ENCODE results near the gene MRPS6. TPM values are rescaled to one million over a fixed set of nuclear protein-coding genes. Genes with fewer than 3 reads are reported as not detected.
A peak's percentile ranks its signal among the peaks of the same experiment; 100 is the strongest.

The MRPS6 gene
- 100 to 1,000 TPM; 154 to 193 TPM for total RNA-seq

DNA sequence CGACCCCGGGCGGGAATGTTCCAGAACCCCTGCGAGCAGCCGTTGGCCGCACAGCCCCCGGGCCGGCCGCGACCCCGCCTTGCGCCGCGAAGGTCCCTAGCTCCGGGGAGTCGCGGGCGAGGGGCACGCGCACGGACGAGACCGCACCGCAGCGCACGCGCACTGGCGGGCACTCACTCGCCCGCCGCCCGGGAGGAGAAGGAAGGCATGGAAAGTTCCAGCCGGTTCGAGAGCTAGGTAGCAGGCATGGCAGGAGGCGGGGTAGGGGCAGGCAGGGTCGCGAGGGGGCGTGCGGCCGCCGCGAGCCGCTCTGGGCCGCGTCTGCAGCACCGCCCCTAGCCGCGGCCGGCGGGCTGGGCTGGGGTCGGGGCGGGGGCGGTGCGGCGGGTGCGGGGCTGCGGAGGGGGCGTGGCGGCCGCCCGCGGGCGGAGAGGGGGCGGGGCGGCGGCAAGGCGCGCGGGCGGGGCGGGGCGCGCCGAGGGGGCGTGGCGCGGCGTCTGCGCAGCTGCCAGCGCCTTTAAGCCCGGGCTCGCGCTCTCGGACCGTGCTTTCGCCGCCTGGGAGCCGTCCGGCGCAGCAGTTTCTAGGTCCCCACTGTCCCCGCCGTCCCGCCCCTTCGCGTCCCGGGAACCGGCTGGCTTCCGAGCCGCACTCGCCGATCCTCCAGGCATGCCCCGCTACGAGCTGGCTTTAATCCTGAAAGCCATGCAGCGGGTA is at the start of gene MRPS6, which contains the start of gene SLC5A3:
MRPS6 (plus strand) TSS at position 547 of the 717 bp plus-strand sequence; CDS start at position 670, 123 bp downstream.
SLC5A3 (plus strand) TSS at position 547 of the 717 bp plus-strand sequence. CDS start 21,621 bp downstream, outside the sequence.
- peak; percentile 77 to 81 for ATAC-seq (replicated peaks in 1 of 2)
- Mint-ChIP-seq H3K9me3 (no peaks in the 10 kb centered on the region), H3K27me3 (ENCODE audit: low read depth) (no peaks in the 10 kb centered on the region), H3K4me3 (peak within 1 kb of the TSS; percentile 93 to 99), H3K36me3 (ENCODE audit: insufficient read depth in 2 of 2) (peaks cover 10 to 26% of the 10 kb centered on the region in 2 donors), H3K27ac (peak within 1 kb of the TSS; percentile 99), H3K4me1 (ENCODE audit: low read depth) (peaks cover 44% of the 10 kb centered on the region)
- peak; percentile 77 to 79 for DNase-seq

DNA sequence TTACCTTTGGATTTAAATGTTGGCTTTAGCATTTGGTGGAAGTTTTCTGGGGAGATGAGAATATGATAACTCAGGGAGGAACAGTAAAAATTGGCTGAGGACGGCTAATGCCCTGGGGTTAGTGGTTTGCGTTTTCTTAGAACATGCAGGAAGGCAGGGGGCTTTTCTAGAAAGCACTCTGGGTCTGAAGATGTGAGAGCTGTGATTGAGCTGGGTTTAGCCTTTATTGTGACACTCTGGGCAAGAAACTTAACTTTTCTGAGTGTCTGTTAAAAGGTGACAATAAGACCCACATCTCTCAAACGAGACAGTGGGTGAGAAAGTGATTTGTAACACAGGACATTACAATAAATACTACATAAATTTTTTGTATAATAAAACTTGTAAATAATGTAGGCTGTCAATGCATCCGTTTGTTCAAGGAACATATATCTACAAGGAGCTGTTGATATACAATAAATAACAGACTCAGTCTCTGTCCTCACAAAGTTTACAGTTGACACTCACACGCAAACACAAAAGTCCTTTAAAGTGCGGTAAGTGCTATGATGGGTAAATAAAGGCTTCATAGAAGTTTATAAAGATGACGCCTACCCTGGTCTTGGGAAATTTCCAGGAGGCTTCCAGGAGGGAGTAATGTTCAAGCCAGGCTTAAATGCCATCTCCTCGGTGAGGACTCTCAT is 49.5 kb upstream of the MRPS6 start:
- no peak overlapping the region for H3K27ac Mint-ChIP-seq

DNA sequence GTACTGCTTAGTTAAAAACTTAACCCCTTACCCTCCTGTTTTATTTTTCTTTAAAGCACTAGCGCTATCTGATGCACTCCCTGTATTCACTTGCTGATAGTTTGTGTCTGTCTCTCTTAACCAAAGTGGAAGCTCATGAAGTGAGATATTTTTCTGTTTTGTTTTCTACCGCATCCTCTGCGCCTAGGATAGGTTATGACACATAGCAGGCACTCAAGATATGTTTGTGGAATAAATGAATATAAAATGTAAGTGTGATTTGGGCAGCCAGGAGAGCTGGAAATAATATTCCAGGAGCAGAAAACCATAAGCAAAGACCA is 49.0 kb upstream of the MRPS6 start:
- no peak for ATAC-seq (replicated peaks in 1 of 2)
- H3K27me3 Mint-ChIP-seq (ENCODE audit: low read depth), result no peaks in the 10 kb centered on the region
- H3K36me3 Mint-ChIP-seq (ENCODE audit: insufficient read depth in 2 of 2), result no peaks in the 10 kb centered on the region
- H3K27ac Mint-ChIP-seq, result no peak overlapping the region
- no peak overlapping the region for H3K4me3 Mint-ChIP-seq
- H3K9me3 Mint-ChIP-seq, result peaks cover 2% of the 10 kb centered on the region in 2 donors
- no peak for DNase-seq
- H3K4me1 Mint-ChIP-seq (ENCODE audit: low read depth), result peaks cover 20% of the 10 kb centered on the region

More for the DNA sequence above, 49.5 kb upstream of the MRPS6 start:
- DNase-seq, result no peak
- Mint-ChIP-seq H3K4me1 (ENCODE audit: low read depth) (peaks cover 19% of the 10 kb centered on the region), H3K9me3 (peaks cover 2% of the 10 kb centered on the region in 2 donors), H3K4me3 (no peak overlapping the region), H3K36me3 (ENCODE audit: insufficient read depth in 2 of 2) (no peaks in the 10 kb centered on the region), H3K27me3 (ENCODE audit: low read depth) (no peaks in the 10 kb centered on the region)
- ATAC-seq (replicated peaks in 1 of 2), result no peak

DNA sequence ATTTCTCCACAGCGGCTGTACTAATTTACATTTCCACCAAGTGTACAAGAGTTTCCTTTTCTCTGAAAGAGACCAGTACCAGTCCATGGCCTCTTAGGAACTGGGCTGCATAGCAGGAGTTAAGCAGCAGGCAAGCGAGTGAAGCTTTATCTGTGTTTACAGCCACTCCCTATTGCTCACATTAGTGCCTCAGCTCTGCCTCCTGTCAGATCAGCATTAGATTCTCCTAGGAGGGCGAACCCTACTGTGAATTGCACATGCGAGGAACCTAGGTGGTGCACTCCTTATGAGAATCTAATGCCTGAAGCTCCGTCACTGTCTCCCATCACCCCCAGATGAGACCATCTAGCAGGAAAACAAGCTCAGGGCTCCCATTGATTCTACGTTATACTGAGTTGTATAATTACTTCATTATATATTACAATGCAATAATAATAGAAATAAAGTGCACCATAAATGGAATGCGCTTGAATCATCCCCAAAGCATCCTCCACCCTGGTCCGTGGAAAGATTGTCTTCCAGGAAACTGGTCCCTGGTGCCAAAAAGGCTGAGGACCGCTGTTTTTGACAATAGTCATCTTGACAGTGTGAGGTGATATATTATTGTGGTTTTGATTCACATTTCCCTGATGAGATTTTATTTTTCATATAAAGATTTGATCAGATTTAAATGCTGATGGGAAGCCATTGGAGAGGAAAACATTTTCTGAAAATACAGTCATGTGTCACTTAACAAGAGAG is 45.5 kb upstream of the MRPS6 start:
- no peaks in the 10 kb centered on the region for H3K27me3 Mint-ChIP-seq (ENCODE audit: low read depth)
- ATAC-seq (replicated peaks in 1 of 2) (no peak), DNase-seq (no peak)
- peaks cover 2 to 5% of the 10 kb centered on the region in 2 donors for H3K9me3 Mint-ChIP-seq
- no peak overlapping the region for H3K27ac Mint-ChIP-seq
- H3K36me3 Mint-ChIP-seq (ENCODE audit: insufficient read depth in 2 of 2), result peaks cover 3% of the 10 kb centered on the region in 2 donors
- no peak overlapping the region for H3K4me3 Mint-ChIP-seq
- H3K4me1 Mint-ChIP-seq (ENCODE audit: low read depth), result peaks cover 41% of the 10 kb centered on the region

GRCh38 chr21:34029743-34030528 is 43.4 kb upstream of the MRPS6 start:
- H3K9me3 Mint-ChIP-seq, result peaks cover 2 to 5% of the 10 kb centered on the region in 2 donors
- no peaks in the 10 kb centered on the region for H3K27me3 Mint-ChIP-seq (ENCODE audit: low read depth)
- H3K36me3 Mint-ChIP-seq (ENCODE audit: insufficient read depth in 2 of 2), result peaks cover 3% of the 10 kb centered on the region in 2 donors
- ATAC-seq (replicated peaks in 1 of 2) (peak; percentile 95), DNase-seq (peak; percentile 66 to 75)
- H3K4me3 Mint-ChIP-seq, result peak overlapping the region; percentile 60 to 81
- peaks cover 44% of the 10 kb centered on the region for H3K4me1 Mint-ChIP-seq (ENCODE audit: low read depth)
- peak overlapping the region; percentile 82 for H3K27ac Mint-ChIP-seq

- peak; percentile 65 to 67 for ATAC-seq (replicated peaks in 1 of 2)
- DNase-seq, result peak; percentile 25 to 33
- H3K36me3 Mint-ChIP-seq (ENCODE audit: insufficient read depth in 2 of 2), result peaks cover 3 to 5% of the 10 kb centered on the region in 2 donors
- H3K27me3 Mint-ChIP-seq (ENCODE audit: low read depth), result no peaks in the 10 kb centered on the region
- H3K4me1 Mint-ChIP-seq (ENCODE audit: low read depth), result peaks cover 44% of the 10 kb centered on the region
- peaks cover 3 to 6% of the 10 kb centered on the region in 2 donors for H3K9me3 Mint-ChIP-seq
- no peak overlapping the region for H3K27ac Mint-ChIP-seq
- H3K4me3 Mint-ChIP-seq, result peak overlapping the region; percentile 21 to 30
Observed at GRCh38 chr21:34031835-34032370, 41.5 kb upstream of the MRPS6 start.

DNA sequence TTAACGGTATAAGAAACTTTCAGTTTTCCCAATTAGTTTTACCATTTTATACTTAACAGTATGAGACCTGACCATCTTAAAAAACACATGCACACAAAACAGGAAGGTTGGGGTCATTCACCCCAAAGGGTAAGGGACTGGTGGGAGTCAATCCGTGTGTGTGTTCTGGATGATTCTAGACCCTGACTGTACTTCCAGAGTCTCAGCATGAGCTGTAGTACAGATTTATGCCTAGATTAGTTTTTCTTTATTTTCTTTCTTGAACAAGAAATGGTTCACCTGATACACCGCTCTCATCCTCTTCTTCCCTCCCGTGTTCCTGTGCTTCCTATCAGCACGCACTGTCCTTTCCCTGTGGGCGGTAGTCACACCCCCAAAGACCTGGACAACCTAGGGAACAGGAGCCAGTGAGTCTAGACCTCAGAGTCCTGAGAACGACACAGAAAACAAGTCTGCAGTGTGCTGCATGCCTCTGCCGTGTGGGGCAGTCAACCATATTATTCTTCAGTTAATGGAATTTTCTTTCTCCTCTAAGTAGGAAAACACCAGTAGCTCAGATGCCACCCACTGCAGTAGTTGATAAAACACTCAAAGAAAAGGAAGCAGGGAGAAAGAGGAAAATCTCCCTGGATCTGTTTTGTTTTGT is 38.9 kb upstream of the MRPS6 start:
- Mint-ChIP-seq H3K9me3 (peaks cover 3 to 6% of the 10 kb centered on the region in 2 donors), H3K27me3 (ENCODE audit: low read depth) (no peaks in the 10 kb centered on the region), H3K4me1 (ENCODE audit: low read depth) (peaks cover 37% of the 10 kb centered on the region), H3K36me3 (ENCODE audit: insufficient read depth in 2 of 2) (peaks cover 3 to 5% of the 10 kb centered on the region in 2 donors), H3K27ac (no peak overlapping the region), H3K4me3 (no peak overlapping the region)
- ATAC-seq (replicated peaks in 1 of 2), result no peak
- no peak for DNase-seq

GRCh38 chr21:34035619-34036354 is 37.6 kb upstream of the MRPS6 start:
- Mint-ChIP-seq H3K27ac (no peak overlapping the region), H3K4me3 (no peak overlapping the region), H3K27me3 (ENCODE audit: low read depth) (no peaks in the 10 kb centered on the region), H3K4me1 (ENCODE audit: low read depth) (peaks cover 24% of the 10 kb centered on the region), H3K36me3 (ENCODE audit: insufficient read depth in 2 of 2) (peaks cover 3 to 4% of the 10 kb centered on the region in 2 donors), H3K9me3 (peaks cover 2 to 6% of the 10 kb centered on the region in 2 donors)
- ATAC-seq (replicated peaks in 1 of 2), result no peak
- DNase-seq, result no peak

GRCh38 chr21:34037009-34037795 is 36.2 kb upstream of the MRPS6 start:
- peaks cover 10% of the 10 kb centered on the region for H3K4me1 Mint-ChIP-seq (ENCODE audit: low read depth)
- ATAC-seq (replicated peaks in 1 of 2) (no peak), DNase-seq (no peak)
- no peak overlapping the region for H3K27ac Mint-ChIP-seq
- no peak overlapping the region for H3K4me3 Mint-ChIP-seq
- peaks cover 0 to 4% of the 10 kb centered on the region in 2 donors for H3K9me3 Mint-ChIP-seq
- no peaks in the 10 kb centered on the region for H3K27me3 Mint-ChIP-seq (ENCODE audit: low read depth)
- H3K36me3 Mint-ChIP-seq (ENCODE audit: insufficient read depth in 2 of 2), result peaks cover 0 to 2% of the 10 kb centered on the region in 2 donors

GRCh38 chr21:34039678-34040382 is 33.5 kb upstream of the MRPS6 start:
- Mint-ChIP-seq H3K27me3 (ENCODE audit: low read depth) (no peaks in the 10 kb centered on the region), H3K4me1 (ENCODE audit: low read depth) (peaks cover 5% of the 10 kb centered on the region), H3K9me3 (peaks cover 0 to 4% of the 10 kb centered on the region in 2 donors), H3K27ac (no peak overlapping the region), H3K4me3 (no peak overlapping the region), H3K36me3 (ENCODE audit: insufficient read depth in 2 of 2) (peaks cover 0 to 2% of the 10 kb centered on the region in 2 donors)
- ATAC-seq (replicated peaks in 1 of 2) (no peak), DNase-seq (no peak)

All from activated T-cell treated with anti-CD3 and anti-CD28 coated beads, Interleukin-2, amount 50 U/mL, for 72 hours (primary cell).